ENCODE data around the gene MAP2K6.

- TF ChIP-seq CTCF (IDR thresholded peaks at IDR 0.05; ENCODE audit: extremely low read depth in 1 of 2, insufficient read depth in 1 of 2, low read depth in 1 of 2, low read length in 2 of 2) (no peak), GATA2 (IDR thresholded peaks at IDR 0.05; ENCODE audit: insufficient read depth, insufficient read length, low read depth, low read length) (peak; percentile 9), POLR2A (IDR thresholded peaks at IDR 0.05; ENCODE audit: low read depth, low read length) (no peak), FOS (IDR thresholded peaks at IDR 0.05; ENCODE audit: borderline replicate concordance, insufficient read depth, low read length) (peak; percentile 35), POLR2AphosphoS5 (IDR thresholded peaks at IDR 0.05; ENCODE audit: insufficient read depth, low read depth, low read length) (no peak)
Observed at GRCh38 chr17:69518951-69519350, 104.5 kb downstream of the MAP2K6 start.

Measured in endothelial cell of umbilical vein (primary cell).